GM19467 (cell line): ENCODE results near the gene ADGRG6.

Source experiments
- ATAC-seq: cut with Tn5 transposase; IDR thresholded peaks from one replicate; pipeline ENCODE4 v1.9.1; 2021; ENCODE audit warnings: mild to moderate bottlenecking, moderate library complexity; ENCODE audit not compliant: unreplicated experiment

ADGRG6 gene

GRCh38 chr6:142373268-142374090 is 71.7 kb downstream of the ADGRG6 start:
- no peak for ATAC-seq

GRCh38 chr6:142374091-142374770 is 72.4 kb downstream of the ADGRG6 start:
- ATAC-seq = no peak

GRCh38 chr6:142374965-142375733 is 73.3 kb downstream of the ADGRG6 start:
- no peak for ATAC-seq

GRCh38 chr6:142376115-142376514 is 74.3 kb downstream of the ADGRG6 start:
- no peak for ATAC-seq

- no peak for ATAC-seq
These were observed 75.1 kb downstream of the ADGRG6 start for GRCh38 chr6:142376800-142377496.

- no peak for ATAC-seq
These were observed 75.7 kb downstream of the ADGRG6 start for GRCh38 chr6:142377497-142377848.

GRCh38 chr6:142378138-142378875 is 76.5 kb downstream of the ADGRG6 start:
- ATAC-seq = no peak

GRCh38 chr6:142380626-142381025 is 78.8 kb downstream of the ADGRG6 start:
- no peak for ATAC-seq

- no peak for ATAC-seq
These were observed 79.4 kb downstream of the ADGRG6 start for GRCh38 chr6:142381181-142381580.

- no peak for ATAC-seq
These were observed 80.1 kb downstream of the ADGRG6 start for GRCh38 chr6:142381845-142382378.

GRCh38 chr6:142384519-142385254 is 82.9 kb downstream of the ADGRG6 start:
- no peak for ATAC-seq

- ATAC-seq = no peak
These were observed 83.5 kb downstream of the ADGRG6 start for GRCh38 chr6:142385352-142385751.

GRCh38 chr6:142386657-142387056 is 84.8 kb downstream of the ADGRG6 start:
- ATAC-seq = no peak

GRCh38 chr6:142387997-142388815 is 86.4 kb downstream of the ADGRG6 start:
- ATAC-seq = no peak

- ATAC-seq = peak; percentile 8
These were observed 93.5 kb downstream of the ADGRG6 start for GRCh38 chr6:142395266-142395665.

- ATAC-seq = peak; percentile 89
These were observed 94.0 kb downstream of the ADGRG6 start for GRCh38 chr6:142395768-142396231.

GRCh38 chr6:142398353-142398752 is 96.5 kb downstream of the ADGRG6 start:
- ATAC-seq = no peak

- no peak for ATAC-seq
These were observed 97.9 kb downstream of the ADGRG6 start for GRCh38 chr6:142399739-142400138.
